Erythroblast (primary cell): Measurements from ENCODE around the gene SNX1.

ENCODE experiments used
- GATA1 ChIP-seq: IDR thresholded peaks from 2 replicates; pipeline ENCODE4 v1.6.1; 2011; ENCODE audit warnings: low read depth, mild to moderate bottlenecking, control low read depth, low read length, moderate library complexity
- POLR2A ChIP-seq: IDR thresholded peaks from 2 replicates; pipeline ENCODE4 v1.6.1; 2011; ENCODE audit warnings: mild to moderate bottlenecking, low read length

GRCh38 chr15:64046421-64047153 lies 49.2 kb upstream of the SNX1 start, which contains the start of gene DAPK2:
- no peak for TF ChIP-seq GATA1
- no peak for TF ChIP-seq POLR2A
